ENCODE results near the gene SKA2. TPM values are rescaled to one million over a fixed set of nuclear protein-coding genes. Genes with fewer than 3 reads are reported as not detected.

The SKA2 gene
- total and polyA plus RNA-seq, 2 donors (not counting 3 experiments of a cell fraction or from before 2014, with no cell fraction given) = 12.9 to 79.6 TPM

- Histone ChIP-seq H3K4me3 (replicated peaks in 1 of 3; ENCODE audit: insufficient read depth in 1 of 3, low read depth in 1 of 3, low read length in 3 of 3) (no peak overlapping the region), H3K27me3 (ENCODE audit: control insufficient read depth in 2 of 2, insufficient read depth in 2 of 2, low read length in 2 of 2) (no peaks in the 10 kb centered on the region), H3K79me2 (ENCODE audit: control insufficient read depth, insufficient read depth, low read length) (no peaks in the 10 kb centered on the region), H4K20me1 (replicated peaks; ENCODE audit: control insufficient read depth, extremely low read depth, insufficient read depth, low read length) (no peaks in the 10 kb centered on the region), H3K9me1 (replicated peaks; ENCODE audit: control insufficient read depth, extremely low read depth, insufficient read depth, low read length) (no peaks in the 10 kb centered on the region), H3K4me1 (ENCODE audit: control insufficient read depth, extremely low read depth, insufficient read depth, low read length) (no peaks in the 10 kb centered on the region), H3K4me2 (ENCODE audit: insufficient read depth, low read length) (no peak overlapping the region), H2AFZ (ENCODE audit: low read depth, low read length) (no peak overlapping the region), H3K27ac (ENCODE audit: insufficient read depth, low read depth, low read length) (no peak overlapping the region), H3K36me3 (ENCODE audit: control insufficient read depth in 2 of 2, extremely low read depth in 1 of 2, insufficient read depth in 2 of 2, low read length in 2 of 2) (peaks cover 3 to 10% of the 10 kb centered on the region in 2 experiments), H3K9me3 (replicated peaks; ENCODE audit: control insufficient read depth, insufficient read depth, low read length) (no peaks in the 10 kb centered on the region), H3K9ac (replicated peaks; ENCODE audit: extremely low read depth, insufficient read depth, low read length) (no peak overlapping the region)
- TF ChIP-seq POLR2A (IDR thresholded peaks at IDR 0.05; ENCODE audit: low read depth, low read length) = no peak
- no peak for TF ChIP-seq CTCF (IDR thresholded peaks at IDR 0.05; ENCODE audit: extremely low read depth in 1 of 2, insufficient read depth in 1 of 2, low read depth in 1 of 2, low read length in 2 of 2)
- no peak for TF ChIP-seq GATA2 (IDR thresholded peaks at IDR 0.05; ENCODE audit: insufficient read depth, insufficient read length, low read depth, low read length)
- TF ChIP-seq MYC (IDR thresholded peaks at IDR 0.05; ENCODE audit: low read depth, low read length) = no peak
- TF ChIP-seq EZH2 (IDR thresholded peaks at IDR 0.05; ENCODE audit: borderline replicate concordance, low read depth, low read length, severe bottlenecking) = no peak
- no peak for TF ChIP-seq POLR2AphosphoS5 (IDR thresholded peaks at IDR 0.05; ENCODE audit: insufficient read depth, low read depth, low read length)
- TF ChIP-seq FOS (IDR thresholded peaks at IDR 0.05; ENCODE audit: borderline replicate concordance, insufficient read depth, low read length) = no peak
- TF ChIP-seq MAX (IDR thresholded peaks at IDR 0.05; ENCODE audit: insufficient read depth, insufficient read length) = no peak
- TF ChIP-seq JUN (IDR thresholded peaks at IDR 0.05; ENCODE audit: borderline replicate concordance, insufficient read depth, insufficient read length, low read depth) = no peak
- BruUV-seq (replicated peaks) = no TSS peak
- dilution Hi-C loops (cut with MboI; ENCODE audit: extremely low pct_ligation_motif_present, low sequenced_read_pairs) = no loop called here
- CTCF ChIA-PET = no interaction called here
- DNase-seq (ENCODE audit: low read depth, low spot score) (no peak), FAIRE-seq (no peak)
- POLR2A ChIA-PET = no interaction called here
- intact Hi-C loops (cut with micrococcal nuclease) = no loop called here
Measured at GRCh38 chr17:59199398-59199797, 44.4 kb upstream of the SKA2 start.
